ENCODE data around the gene TSPAN8. TPM values are rescaled to one million over a fixed set of nuclear protein-coding genes. Genes with fewer than 3 reads are reported as not detected.
"Not testable (repeated sequence)": the region's sequence is repeated elsewhere in the genome, so short reads cannot be mapped to it uniquely, and the experiment has no call there.

TSPAN8 gene
- total RNA-seq, 1 donor from 2014 or later, result not detected

DNA sequence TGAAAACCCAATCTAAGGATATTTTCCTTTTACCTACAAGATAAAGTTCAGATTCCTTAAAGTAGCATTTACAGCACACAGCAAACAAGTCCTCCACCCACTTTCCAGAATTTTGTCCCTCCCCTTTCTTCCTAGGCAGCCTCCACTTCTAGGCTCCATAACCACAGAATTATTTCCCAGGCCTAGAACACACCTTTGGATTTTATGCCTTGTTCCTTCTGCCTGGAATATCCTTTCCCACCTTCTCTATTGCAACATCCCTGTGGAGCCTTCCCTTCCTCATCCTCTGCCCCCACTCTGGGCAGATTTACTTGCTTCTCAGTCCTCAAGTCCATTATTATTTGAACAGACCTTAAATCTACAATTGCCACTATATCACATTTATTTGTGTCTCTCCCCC is 2.1 kb upstream of the TSPAN8 start:
- Mint-ChIP-seq H3K36me3 (ENCODE audit: low read depth) (no peaks in the 10 kb centered on the region), H3K27ac (no peak overlapping the region), H3K9me3 (no peaks in the 10 kb centered on the region), H3K4me3 (no peak overlapping the region), H3K27me3 (ENCODE audit: insufficient read depth) (no peaks in the 10 kb centered on the region), H3K4me1 (ENCODE audit: low read depth) (no peaks in the 10 kb centered on the region)
- DNase-seq (ENCODE audit: low spot score), result no peak
- intact Hi-C loops (cut with micrococcal nuclease), result no loop called here

DNA sequence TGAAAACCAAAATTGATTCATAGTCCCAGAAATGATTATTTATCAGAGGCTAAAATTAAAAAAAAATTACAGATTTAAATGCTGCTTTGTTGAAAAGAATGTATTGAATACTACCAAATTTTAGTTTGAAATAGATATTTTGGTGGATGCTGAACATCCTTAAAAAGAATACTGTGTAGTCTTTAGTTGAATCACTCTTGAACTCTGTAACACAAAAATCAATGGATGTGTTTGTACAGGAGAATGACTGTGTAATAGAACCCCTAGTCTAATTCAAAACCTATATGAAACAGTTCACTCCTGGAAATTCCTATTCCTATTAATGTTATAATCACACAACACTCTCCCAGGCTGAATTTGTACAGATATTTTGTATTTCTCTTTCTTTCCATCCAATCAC is 1.5 kb upstream of the TSPAN8 start:
- no peaks in the 10 kb centered on the region for H3K9me3 Mint-ChIP-seq
- H3K27ac Mint-ChIP-seq, result no peak overlapping the region
- no peak overlapping the region for H3K4me3 Mint-ChIP-seq
- H3K27me3 Mint-ChIP-seq (ENCODE audit: insufficient read depth), result no peaks in the 10 kb centered on the region
- intact Hi-C loops (cut with micrococcal nuclease), result no loop called here
- no peak for DNase-seq (ENCODE audit: low spot score)
- H3K36me3 Mint-ChIP-seq (ENCODE audit: low read depth), result no peaks in the 10 kb centered on the region
- H3K4me1 Mint-ChIP-seq (ENCODE audit: low read depth), result no peaks in the 10 kb centered on the region

DNA sequence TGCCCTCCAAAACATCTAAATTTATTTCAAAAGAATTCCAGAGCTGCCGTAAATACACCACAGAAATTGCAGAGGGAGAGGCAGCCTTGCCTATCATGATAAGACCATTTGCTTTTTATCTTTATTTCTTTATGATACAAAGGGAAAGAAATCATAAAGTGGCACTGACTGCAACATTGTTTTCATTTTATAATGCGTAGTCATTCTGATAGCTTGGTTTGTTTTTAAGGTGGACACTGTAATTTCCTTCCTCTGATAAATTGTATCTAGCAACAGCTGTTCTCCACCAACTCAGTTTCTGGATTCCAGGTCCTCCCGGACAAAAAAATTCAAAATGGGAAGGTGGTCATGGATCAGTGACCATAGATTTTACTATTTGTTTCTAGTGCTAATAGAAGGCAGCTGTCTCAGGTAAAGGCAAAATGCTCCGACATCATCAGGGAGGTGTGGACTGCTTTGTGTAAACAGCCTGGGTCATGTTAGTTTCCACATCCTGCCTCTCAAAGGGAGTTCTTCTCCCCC is 623 bp upstream of the TSPAN8 start:
- no peaks in the 10 kb centered on the region for H3K36me3 Mint-ChIP-seq (ENCODE audit: low read depth)
- no peak overlapping the region for H3K4me3 Mint-ChIP-seq
- H3K27me3 Mint-ChIP-seq (ENCODE audit: insufficient read depth), result no peaks in the 10 kb centered on the region
- no peaks in the 10 kb centered on the region for H3K9me3 Mint-ChIP-seq
- H3K4me1 Mint-ChIP-seq (ENCODE audit: low read depth), result no peaks in the 10 kb centered on the region
- intact Hi-C loops (cut with micrococcal nuclease), result no loop called here
- DNase-seq (ENCODE audit: low spot score), result no peak
- H3K27ac Mint-ChIP-seq, result no peak overlapping the region

DNA sequence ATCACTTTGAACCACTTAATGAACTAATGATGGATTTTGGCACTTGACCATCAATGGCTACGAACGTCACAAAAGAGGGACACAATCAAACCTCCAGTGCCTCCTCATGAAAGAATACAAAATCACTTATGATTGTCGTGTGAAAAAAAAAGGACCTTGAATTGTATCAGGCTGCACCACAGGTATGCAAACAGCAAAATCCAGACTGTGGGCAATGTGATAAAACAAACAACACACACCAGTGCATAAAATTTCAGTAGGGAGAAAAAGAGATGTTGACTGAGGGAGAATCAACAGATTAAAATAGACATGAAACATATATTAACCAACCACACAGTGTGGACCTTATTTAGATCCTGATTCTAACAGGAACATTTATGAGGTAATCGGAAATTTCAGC is 2.6 kb downstream of the TSPAN8 start:
- no peaks in the 10 kb centered on the region for H3K4me1 Mint-ChIP-seq (ENCODE audit: low read depth)
- H3K27ac Mint-ChIP-seq, result no peak overlapping the region
- H3K36me3 Mint-ChIP-seq (ENCODE audit: low read depth), result no peaks in the 10 kb centered on the region
- H3K4me3 Mint-ChIP-seq, result no peak overlapping the region
- intact Hi-C loops (cut with micrococcal nuclease), result no loop called here
- no peak for DNase-seq (ENCODE audit: low spot score)
- H3K27me3 Mint-ChIP-seq (ENCODE audit: insufficient read depth), result no peaks in the 10 kb centered on the region
- H3K9me3 Mint-ChIP-seq, result no peaks in the 10 kb centered on the region

DNA sequence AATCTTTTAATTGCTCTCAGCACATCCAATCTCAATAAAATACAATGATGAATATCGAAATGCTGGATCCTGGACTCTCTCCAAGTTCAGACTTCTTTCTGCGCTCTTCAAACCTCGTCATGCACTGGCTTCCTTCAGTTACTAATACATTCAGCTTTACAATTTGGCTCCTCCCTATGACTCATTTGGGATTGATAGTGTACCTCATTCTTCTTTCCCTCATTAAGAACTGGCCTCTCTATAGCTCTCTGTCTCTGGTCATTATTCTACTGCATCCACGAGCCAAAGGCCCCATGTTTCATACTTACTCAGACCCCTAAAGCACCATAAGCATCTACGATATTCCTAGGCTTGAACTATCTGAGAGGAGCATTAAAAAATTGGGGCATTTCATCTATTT is 4.9 kb downstream of the TSPAN8 start:
- DNase-seq (ENCODE audit: low spot score), result no peak
- Mint-ChIP-seq H3K27ac (no peak overlapping the region), H3K36me3 (ENCODE audit: low read depth) (no peaks in the 10 kb centered on the region), H3K27me3 (ENCODE audit: insufficient read depth) (no peaks in the 10 kb centered on the region), H3K4me3 (no peak overlapping the region), H3K9me3 (no peaks in the 10 kb centered on the region), H3K4me1 (ENCODE audit: low read depth) (no peaks in the 10 kb centered on the region)
- intact Hi-C loops (cut with micrococcal nuclease), result no loop called here

DNA sequence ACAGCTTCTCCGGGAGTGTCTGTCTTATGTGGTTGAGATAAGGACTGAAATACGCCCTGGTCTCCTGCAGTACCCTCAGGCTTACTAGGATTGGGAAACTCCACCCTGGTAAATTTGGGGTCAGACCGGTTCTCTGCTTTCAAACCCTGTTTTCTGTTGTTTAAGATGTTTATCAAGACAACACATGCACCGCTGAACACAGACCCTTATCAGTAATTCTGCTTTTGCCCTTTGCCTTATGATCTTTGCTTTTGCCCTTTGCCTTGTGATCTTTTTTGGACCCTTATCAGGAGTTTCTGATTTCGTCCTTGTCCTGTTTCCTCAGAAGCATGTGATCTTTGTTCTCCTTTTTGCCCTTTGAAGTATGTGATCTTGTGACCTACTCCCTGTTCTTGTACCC is 7.8 kb downstream of the TSPAN8 start:
- H3K4me3 Mint-ChIP-seq; H3K27ac Mint-ChIP-seq; H3K9me3 Mint-ChIP-seq; intact Hi-C loops (cut with micrococcal nuclease); H3K36me3 Mint-ChIP-seq (ENCODE audit: low read depth); H3K4me1 Mint-ChIP-seq (ENCODE audit: low read depth); DNase-seq (ENCODE audit: low spot score); H3K27me3 Mint-ChIP-seq (ENCODE audit: insufficient read depth): not testable (repeated sequence)

DNA sequence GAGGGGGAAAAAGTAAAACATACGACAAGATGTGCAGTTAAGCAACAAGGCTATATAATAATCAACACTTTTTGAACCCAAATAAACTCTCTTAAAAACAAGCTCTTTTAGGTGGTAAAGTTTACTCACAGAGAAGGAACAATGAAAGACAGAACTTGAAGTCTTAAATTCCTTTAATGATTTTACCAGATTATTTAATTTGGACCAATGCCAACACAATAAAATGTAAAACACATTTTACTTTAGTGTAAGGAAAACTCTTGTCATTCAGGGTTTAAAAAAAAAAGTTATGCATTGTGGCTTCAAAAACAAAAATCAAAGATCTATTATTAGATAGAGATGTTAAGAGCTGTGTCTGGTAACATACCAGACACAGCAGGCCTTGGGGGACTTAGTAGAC is 13.1 kb downstream of the TSPAN8 start:
- no peak for DNase-seq (ENCODE audit: low spot score)
- Mint-ChIP-seq H3K27ac (no peak overlapping the region), H3K4me1 (ENCODE audit: low read depth) (no peaks in the 10 kb centered on the region), H3K36me3 (ENCODE audit: low read depth) (no peaks in the 10 kb centered on the region), H3K4me3 (no peak overlapping the region), H3K9me3 (no peaks in the 10 kb centered on the region), H3K27me3 (ENCODE audit: insufficient read depth) (no peaks in the 10 kb centered on the region)
- intact Hi-C loops (cut with micrococcal nuclease), result no loop called here

DNA sequence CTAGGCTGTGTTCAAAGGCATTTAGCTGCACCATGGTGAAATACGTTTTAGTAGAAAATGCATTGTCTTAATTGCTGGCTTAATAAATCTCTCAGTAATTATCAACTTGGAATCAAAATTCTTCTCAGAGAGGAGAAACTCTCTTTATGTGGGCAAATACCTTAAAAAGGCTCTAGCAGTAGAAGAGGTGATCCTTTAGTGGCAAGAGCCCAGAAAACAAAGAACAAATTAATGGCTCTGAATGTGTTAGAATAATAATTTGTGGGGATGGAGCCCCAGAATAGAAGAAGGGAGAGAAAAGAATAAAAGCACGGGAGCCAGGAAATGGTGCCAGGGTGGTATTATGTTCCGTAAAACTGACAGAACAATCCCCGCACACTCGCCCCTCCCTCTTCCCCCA is 14.8 kb downstream of the TSPAN8 start:
- H3K4me3 Mint-ChIP-seq, result no peak overlapping the region
- intact Hi-C loops (cut with micrococcal nuclease), result no loop called here
- no peaks in the 10 kb centered on the region for H3K9me3 Mint-ChIP-seq
- H3K36me3 Mint-ChIP-seq (ENCODE audit: low read depth), result no peaks in the 10 kb centered on the region
- no peak overlapping the region for H3K27ac Mint-ChIP-seq
- no peaks in the 10 kb centered on the region for H3K4me1 Mint-ChIP-seq (ENCODE audit: low read depth)
- no peak for DNase-seq (ENCODE audit: low spot score)
- peaks cover 2% of the 10 kb centered on the region for H3K27me3 Mint-ChIP-seq (ENCODE audit: insufficient read depth)

DNA sequence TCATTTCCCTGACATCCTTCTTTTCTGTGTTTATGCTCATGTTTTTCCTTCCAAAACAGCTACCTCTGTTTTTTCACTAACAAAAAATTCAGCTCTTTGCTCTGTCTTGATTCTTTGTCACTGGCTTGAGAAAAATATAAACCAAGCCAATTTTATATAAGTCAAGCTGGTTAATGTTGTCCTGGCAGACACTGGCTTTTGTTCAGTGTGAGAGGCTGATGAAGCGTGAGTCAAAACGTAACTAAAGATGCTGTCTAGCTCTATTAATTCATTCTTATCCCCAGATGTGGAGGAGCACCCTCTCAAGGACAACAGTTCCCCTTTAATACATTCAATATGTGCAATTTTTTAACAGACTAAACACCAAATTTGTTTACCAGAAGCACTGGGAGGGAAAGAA is 15.8 kb downstream of the TSPAN8 start:
- no peak overlapping the region for H3K4me3 Mint-ChIP-seq
- H3K27ac Mint-ChIP-seq, result no peak overlapping the region
- no peaks in the 10 kb centered on the region for H3K4me1 Mint-ChIP-seq (ENCODE audit: low read depth)
- H3K9me3 Mint-ChIP-seq, result no peaks in the 10 kb centered on the region
- no peak for DNase-seq (ENCODE audit: low spot score)
- intact Hi-C loops (cut with micrococcal nuclease), result no loop called here
- H3K27me3 Mint-ChIP-seq (ENCODE audit: insufficient read depth), result peaks cover 2% of the 10 kb centered on the region
- no peaks in the 10 kb centered on the region for H3K36me3 Mint-ChIP-seq (ENCODE audit: low read depth)

DNA sequence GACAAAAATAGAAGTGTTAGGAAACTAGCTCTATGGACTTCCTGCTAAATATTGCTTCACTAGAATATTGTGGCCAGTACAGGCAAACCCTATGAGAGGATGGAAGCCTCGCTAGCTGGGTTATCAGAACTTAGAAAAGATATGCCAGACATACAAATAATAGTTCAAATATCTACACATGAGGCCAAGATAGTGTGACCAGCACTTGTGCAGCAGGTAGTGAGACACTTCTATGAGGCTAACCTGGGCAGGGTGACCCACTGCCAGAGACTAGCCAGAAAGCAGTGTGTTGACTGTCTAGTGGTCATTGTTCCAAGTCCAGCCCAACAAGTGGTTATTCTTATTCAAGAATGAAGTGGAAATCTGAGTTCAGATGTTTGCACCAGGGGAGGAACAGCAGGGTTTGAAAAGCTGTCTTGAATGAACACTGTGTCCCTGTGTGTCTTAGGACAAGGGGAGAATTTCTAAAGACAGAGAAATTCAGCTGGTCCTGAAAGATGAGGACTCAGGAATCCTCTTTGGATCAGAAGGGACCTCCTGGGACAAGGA is 16.3 kb downstream of the TSPAN8 start:
- Mint-ChIP-seq H3K27me3 (ENCODE audit: insufficient read depth) (peaks cover 2% of the 10 kb centered on the region), H3K4me1 (ENCODE audit: low read depth) (no peaks in the 10 kb centered on the region), H3K4me3 (no peak overlapping the region), H3K9me3 (no peaks in the 10 kb centered on the region), H3K27ac (no peak overlapping the region), H3K36me3 (ENCODE audit: low read depth) (no peaks in the 10 kb centered on the region)
- DNase-seq (ENCODE audit: low spot score), result no peak
- intact Hi-C loops (cut with micrococcal nuclease), result no loop called here

DNA sequence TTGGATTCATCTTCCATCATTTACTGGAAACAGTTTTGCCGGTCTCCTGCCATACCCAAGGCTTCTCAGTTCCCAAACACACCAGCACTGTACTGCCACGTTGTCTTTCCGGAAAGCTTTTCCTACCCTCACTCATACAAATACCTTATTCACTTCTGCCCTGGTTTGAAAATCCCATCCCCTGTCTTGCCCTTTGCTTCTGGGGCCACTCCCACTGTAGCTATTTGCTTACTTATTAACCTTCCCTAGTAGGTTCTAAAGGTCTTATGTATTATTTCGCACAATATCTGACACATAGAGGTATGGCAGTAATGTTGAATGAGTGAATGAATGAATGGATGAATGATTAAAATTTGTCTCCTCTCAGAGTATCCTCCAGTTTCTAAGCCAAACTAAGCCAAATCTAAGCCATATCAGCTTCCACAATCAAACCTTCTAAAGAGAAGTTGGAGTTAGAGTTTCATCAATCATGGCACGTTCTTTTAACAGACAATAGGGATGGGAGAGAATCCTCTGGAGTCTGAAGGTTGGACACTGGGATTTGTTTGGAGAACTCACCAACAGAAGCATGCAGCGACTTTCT is 18.6 kb downstream of the TSPAN8 start:
- Mint-ChIP-seq H3K4me1 (ENCODE audit: low read depth) (no peaks in the 10 kb centered on the region), H3K9me3 (no peaks in the 10 kb centered on the region), H3K36me3 (ENCODE audit: low read depth) (no peaks in the 10 kb centered on the region), H3K27ac (no peak overlapping the region), H3K4me3 (no peak overlapping the region), H3K27me3 (ENCODE audit: insufficient read depth) (peaks cover 2% of the 10 kb centered on the region)
- intact Hi-C loops (cut with micrococcal nuclease), result no loop called here
- DNase-seq (ENCODE audit: low spot score), result no peak

DNA sequence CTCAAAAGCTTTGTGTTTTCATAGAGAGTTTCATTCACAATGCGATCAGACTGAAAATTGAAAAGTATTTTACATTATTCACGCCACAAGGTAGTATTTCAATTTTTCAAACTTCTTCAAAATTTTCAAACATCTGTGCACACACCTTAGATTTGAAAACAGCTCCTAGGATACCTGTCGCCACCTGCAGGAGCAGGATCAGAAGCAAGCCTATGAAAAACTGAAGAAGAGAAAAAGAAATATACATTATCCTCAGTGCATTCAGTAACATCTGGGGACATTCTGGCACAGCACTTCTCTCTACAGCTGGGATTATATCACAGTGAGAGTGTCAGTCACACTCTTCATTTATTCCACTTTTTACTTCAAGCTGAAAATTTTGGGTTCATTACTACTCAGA is 19.8 kb downstream of the TSPAN8 start:
- intact Hi-C loops (cut with micrococcal nuclease), result no loop called here
- no peak for DNase-seq (ENCODE audit: low spot score)
- Mint-ChIP-seq H3K27ac (no peak overlapping the region), H3K36me3 (ENCODE audit: low read depth) (no peaks in the 10 kb centered on the region), H3K4me1 (ENCODE audit: low read depth) (no peaks in the 10 kb centered on the region), H3K9me3 (no peaks in the 10 kb centered on the region), H3K27me3 (ENCODE audit: insufficient read depth) (peaks cover 2% of the 10 kb centered on the region), H3K4me3 (no peak overlapping the region)

DNA sequence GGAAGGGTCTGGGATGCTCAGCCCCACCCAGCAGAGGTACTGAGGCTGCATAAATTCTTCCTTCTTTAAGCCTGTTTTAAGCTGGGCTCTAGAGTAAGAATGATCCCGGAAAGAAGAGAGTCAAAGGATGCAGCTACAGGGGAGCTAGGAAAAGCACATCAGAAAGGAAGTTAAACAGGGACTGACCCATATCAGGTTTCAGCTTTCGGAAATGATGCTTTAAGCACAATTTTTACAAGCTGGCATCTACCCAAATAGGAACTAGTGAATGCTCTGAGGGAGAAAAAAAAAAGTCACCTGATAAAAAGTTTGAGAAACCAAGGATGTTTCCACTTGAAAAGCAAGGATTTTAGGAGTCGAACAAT is 22.0 kb downstream of the TSPAN8 start:
- no peaks in the 10 kb centered on the region for H3K9me3 Mint-ChIP-seq
- H3K27me3 Mint-ChIP-seq (ENCODE audit: insufficient read depth), result peaks cover 2% of the 10 kb centered on the region
- no peak overlapping the region for H3K27ac Mint-ChIP-seq
- H3K36me3 Mint-ChIP-seq (ENCODE audit: low read depth), result no peaks in the 10 kb centered on the region
- H3K4me1 Mint-ChIP-seq (ENCODE audit: low read depth), result no peaks in the 10 kb centered on the region
- no peak for DNase-seq (ENCODE audit: low spot score)
- intact Hi-C loops (cut with micrococcal nuclease), result no loop called here
- H3K4me3 Mint-ChIP-seq, result no peak overlapping the region

All from activated T-helper 1 cell treated with anti-CD3 and anti-CD28 coated beads, Interleukin-12 subunit alpha, Interleukin-12 subunit beta, Interleukin-2, Interleukin-4 antibody, amounts not matched to agents 30 ng/mL and 10 ng/mL and 1 ng/mL, durations not matched to agents 14 hours and 24 hours and 36 hours (primary cell).